HG02870 (cell line): ENCODE data around the gene CD84.
"Not testable (repeated sequence)": the region's sequence is repeated elsewhere in the genome, so short reads cannot be mapped to it uniquely, and the experiment has no call there.

Experiments
- ATAC-seq: cut with Tn5 transposase; IDR thresholded peaks from one replicate; pipeline ENCODE4 v1.9.1; 2021; ENCODE audit warnings: mild to moderate bottlenecking, moderate library complexity; ENCODE audit not compliant: unreplicated experiment

Gene CD84

DNA sequence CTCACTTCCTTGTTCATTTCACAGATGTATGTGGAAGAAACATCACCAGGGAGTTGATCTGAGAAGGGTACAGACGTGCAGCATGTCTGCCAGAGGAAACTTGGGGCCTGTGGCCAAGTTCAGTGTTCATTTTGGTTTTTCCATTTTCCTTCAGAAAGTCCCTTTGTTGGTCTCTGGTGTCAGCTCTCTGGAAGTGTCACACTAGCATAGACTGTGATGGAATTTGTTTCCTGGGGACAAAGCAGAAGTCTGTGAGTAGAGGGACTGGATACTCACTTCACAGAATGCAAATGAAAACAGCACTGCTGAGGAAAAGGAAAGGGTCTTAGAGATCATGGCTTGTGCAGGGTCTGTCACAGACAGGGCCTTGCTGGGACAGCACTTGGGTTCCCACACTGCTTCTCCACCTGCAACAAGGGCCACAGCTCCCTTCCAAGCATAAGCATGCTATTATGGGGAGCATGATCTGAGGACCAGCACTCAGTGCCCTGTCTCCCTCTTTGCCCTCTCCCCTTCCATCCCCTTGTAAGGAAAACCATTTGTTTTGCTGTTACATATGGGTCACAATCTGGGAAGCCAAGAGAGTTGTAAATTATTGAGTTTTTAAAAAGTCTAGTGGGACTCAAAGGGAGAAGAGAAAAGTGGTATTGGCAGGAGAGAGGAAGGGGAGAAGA lies 31.4 kb upstream of the CD84 start:
- ATAC-seq = no peak

- no peak for ATAC-seq
Measured at GRCh38 chr1:160608941-160609340, 29.6 kb upstream of the CD84 start.

DNA sequence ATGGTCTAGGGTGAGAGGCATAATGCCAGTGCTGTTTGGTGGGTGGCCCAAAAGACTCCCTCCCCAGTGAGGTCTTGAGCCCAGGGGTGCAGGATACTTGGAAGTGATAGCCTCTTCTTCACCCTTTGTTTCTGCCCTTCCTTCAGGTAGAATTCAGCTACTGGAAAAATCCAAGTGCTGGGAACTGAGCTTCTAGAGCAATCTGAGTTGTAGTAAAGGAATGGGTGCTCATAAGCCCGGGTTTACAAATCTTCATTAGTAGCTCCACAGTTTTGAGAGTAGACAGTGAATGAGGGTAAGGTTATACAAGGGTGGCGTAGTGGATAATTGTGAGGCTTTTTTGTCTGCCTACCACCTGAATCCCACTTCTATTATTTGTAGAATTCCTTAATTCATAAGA lies 29.2 kb upstream of the CD84 start:
- ATAC-seq = no peak

DNA sequence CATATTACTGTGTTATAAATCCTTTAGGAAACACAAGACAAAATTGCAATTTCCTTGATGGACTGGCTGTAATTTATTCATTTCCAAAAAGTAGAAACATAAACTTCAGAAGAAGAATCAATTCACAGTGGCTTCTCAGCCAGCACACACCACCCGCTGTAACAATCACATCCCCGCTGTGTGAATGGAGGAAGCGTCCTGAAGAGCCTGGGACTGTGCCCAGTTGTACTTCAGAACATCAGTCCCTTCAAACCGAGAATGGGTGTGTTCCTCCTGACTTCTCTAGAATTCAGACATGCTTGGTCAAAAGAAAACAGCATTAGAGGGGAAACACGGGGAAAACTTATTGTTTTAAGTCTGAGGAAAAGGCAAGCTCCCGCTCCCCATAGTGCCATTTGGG lies 28.8 kb upstream of the CD84 start:
- ATAC-seq = no peak

- ATAC-seq = peak; percentile 5
Measured at GRCh38 chr1:160607672-160608032, 28.4 kb upstream of the CD84 start.

- ATAC-seq = peak; percentile 55
Measured at GRCh38 chr1:160607011-160607671, 27.8 kb upstream of the CD84 start.

- no peak for ATAC-seq
Measured at GRCh38 chr1:160606611-160607010, 27.3 kb upstream of the CD84 start.

DNA sequence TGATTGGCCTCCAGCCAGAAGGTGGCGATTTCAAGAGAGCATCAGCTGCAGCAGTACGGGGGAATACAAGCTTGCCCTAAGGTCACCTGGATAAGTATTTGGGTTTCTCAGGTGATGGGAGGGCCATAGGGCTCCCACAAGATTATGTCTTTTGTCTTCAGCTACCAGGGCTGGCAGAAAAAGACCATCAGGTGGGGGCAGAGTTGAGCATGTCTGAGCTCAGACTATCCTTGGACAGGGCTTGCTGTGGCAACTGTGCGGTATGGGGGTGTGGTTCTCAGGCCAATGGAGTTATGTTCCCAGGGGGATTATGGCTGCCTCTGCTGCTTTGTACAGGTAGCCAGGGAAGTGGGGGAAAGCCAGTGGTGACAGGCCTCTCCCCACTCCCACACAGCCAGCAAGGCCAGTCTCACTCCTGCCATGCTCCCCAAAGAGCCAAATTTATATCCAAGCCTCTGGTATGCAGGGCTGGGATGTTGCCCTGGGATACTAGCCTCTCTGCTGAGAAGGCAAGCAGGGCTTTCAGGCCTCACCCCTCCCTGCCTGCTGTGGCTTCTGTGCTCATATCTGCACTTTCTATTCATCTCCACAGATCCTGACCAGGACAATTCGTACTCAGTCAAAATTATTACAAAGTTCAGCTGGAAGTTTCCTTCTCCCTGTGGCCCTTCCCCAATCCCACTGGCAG lies 26.6 kb upstream of the CD84 start:
- no peak for ATAC-seq

DNA sequence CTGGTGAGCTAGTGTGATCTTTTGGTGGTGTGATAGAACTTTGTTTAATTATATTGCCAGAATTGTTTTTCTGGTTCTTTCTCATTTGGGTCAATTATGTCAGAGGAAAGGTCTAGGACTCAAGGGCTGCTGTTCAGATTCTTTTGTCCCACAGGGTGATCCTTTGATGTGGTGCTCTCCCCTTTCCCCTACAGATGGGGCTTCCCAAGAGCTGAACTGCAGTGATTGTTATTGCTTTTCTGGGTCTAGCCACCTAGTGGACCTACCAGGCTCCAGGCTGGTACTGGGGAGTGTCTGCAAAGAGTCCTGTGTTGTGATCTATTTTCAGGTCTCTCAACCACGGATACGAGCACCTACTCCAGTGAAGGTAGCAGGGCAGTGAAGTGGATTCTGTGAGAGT lies 25.9 kb upstream of the CD84 start:
- no peak for ATAC-seq

GRCh38 chr1:160597705-160598104 lies 18.4 kb upstream of the CD84 start:
- no peak for ATAC-seq

DNA sequence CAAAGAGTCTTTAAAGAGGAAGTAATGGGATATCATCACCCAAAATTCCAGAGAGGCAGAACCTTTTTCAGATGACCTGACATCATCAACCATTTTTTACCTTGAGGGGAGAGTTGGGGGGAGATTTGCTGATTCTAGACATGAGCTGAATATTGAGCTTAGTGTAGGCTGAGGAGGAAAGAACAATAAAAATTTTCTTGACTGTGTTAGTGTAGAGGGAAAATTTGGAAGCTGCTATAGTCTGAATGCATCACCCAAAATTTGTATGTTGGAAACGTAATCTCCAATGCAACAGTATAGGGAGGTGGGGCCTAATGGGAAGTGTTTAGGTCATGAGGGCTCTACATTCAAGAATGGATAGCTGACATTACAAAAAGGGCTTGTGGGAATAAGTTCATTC lies 17.8 kb upstream of the CD84 start:
- ATAC-seq = no peak

DNA sequence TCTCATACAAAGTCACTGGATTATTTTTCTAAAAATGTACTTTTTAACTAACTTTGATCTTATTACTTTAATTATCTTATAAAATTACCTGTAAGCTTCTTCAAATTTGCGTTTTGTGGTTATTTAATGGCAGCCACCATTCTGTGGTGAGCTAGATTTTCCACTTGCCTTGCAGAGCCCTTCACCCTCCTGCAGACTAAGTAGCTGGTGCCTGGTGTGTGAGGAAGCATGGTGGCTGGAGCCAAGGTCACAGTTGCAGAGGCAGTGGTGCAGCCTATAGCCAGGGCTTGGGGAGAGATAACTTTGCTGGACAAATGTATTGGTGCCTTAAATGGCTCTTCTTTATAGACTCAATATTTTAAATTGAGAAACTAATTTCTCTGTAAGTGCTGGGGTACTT lies 11.2 kb upstream of the CD84 start:
- no peak for ATAC-seq

DNA sequence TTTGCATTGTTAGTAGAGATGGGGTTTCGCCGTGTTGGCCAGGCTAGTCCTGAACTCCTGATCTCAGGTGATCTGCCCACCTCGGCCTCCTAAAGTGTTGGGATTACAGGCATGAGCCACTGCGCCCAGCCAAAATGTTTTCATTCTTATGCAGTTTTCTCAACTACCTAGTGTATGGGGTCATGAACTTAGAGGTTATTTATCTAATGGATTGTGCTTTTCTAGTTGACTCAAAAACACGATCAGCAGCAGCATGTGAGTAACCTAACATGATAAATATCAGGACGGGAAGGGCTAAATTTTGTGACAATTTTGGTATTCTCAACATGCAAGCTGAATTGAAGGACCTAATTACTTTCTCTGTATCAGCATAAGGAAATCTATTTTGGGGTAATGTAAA lies 9.2 kb upstream of the CD84 start:
- no peak for ATAC-seq

GRCh38 chr1:160584784-160585183 lies 5.5 kb upstream of the CD84 start:
- ATAC-seq = no peak

DNA sequence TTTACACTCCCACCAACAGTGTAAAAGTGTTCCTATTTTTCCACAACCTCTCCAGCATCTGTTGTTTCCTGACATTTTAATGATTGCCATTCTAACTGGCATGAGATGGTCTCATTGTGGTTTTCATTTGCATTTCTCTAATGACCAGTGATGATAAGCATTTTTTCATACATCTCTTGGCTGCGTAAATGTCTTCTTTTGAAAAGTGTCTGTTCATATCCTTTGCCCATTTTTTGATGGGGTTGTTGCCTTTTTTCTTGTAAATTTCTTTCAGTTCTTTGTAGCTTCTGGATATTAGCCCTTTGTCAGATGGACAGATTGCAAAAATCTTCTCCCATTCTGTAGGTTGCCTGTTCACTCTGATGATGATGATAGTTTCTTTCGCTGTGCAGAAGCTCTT lies 3.7 kb upstream of the CD84 start:
- ATAC-seq = not testable (repeated sequence)

- ATAC-seq = no peak
Measured at GRCh38 chr1:160581961-160582360, 2.7 kb upstream of the CD84 start.

GRCh38 chr1:160580221-160580812 lies 1.0 kb upstream of the CD84 start:
- ATAC-seq = no peak

- ATAC-seq = no peak
Measured at GRCh38 chr1:160578525-160579191, 638 bp downstream of the CD84 start.

DNA sequence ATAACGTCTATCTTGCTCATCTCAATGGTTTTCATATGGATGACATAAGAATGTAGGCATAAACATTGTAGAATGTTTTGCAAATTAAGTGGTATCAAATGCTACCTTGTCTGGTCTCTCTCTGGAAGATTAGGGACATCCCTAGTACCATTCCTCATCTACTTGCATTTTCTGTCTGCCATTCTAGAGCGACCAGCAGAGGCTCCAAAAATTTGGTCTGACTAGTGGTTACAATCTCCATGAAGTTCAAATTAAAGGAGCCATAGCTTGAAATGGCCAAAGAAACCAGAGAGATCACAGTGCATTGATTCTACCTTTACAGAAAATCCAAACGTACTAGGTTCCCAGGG lies 1.1 kb downstream of the CD84 start:
- no peak for ATAC-seq

DNA sequence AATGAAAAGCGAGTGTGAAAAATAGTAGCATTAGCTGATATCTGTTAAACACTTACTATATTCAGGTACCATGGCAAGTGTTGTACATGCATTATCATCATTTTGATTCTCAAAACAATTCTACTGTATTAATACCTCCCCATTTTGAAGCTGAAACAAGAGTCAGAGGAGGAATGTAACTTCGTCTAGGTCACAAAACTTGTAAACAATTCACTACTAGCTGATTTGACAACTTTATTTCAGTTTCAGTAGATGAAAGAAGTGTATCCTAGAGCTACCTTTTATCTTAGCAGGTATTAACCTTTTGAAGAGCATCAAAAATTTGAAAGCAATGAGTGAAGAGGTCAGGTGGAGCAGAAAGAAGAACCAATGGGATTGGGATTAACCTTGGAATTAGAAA lies 1.6 kb downstream of the CD84 start:
- no peak for ATAC-seq

GRCh38 chr1:160576884-160577283 lies 2.4 kb downstream of the CD84 start:
- no peak for ATAC-seq

GRCh38 chr1:160576390-160576789 lies 2.9 kb downstream of the CD84 start:
- no peak for ATAC-seq
